Chondrocyte (in vitro differentiated cells): Measurements from ENCODE around the gene MYCBPAP. TPM values are rescaled to one million over a fixed set of nuclear protein-coding genes. Genes with fewer than 3 reads are reported as not detected.

Experiments used
- DNase-seq: peaks from one replicate; pipeline ENCODE4 v3.0.0; 2021; ENCODE audit warnings: mixed read lengths, low spot score
- H3K27ac Mint-ChIP-seq: one replicate; pipeline ENCODE4 v1.8.0; 2021; ENCODE audit warnings: mild to moderate bottlenecking, moderate library complexity, mixed read lengths; ENCODE audit not compliant: unreplicated experiment
- H3K27me3 Mint-ChIP-seq: 2 replicates; pipeline ENCODE4 v1.8.0; 2021; ENCODE audit warnings: low read depth, mixed read lengths
- H3K36me3 Mint-ChIP-seq: 2 replicates; pipeline ENCODE4 v1.8.0; 2021; ENCODE audit warnings: low read depth, mixed read lengths
- H3K4me1 Mint-ChIP-seq: 2 replicates; pipeline ENCODE4 v1.8.0; 2021; ENCODE audit warnings: low read depth, mild to moderate bottlenecking, mixed read lengths
- H3K4me3 Mint-ChIP-seq: one replicate; pipeline ENCODE4 v1.8.0; 2021; ENCODE audit warnings: mild to moderate bottlenecking, moderate library complexity, mixed read lengths; ENCODE audit not compliant: unreplicated experiment
- H3K9me3 Mint-ChIP-seq: 2 replicates; pipeline ENCODE4 v1.8.0; 2021; ENCODE audit warnings: low read depth, mixed read lengths
- total RNA-seq: library from RNA; stranded (reverse); gene quantifications from 3 replicates; pipeline ENCODE4 v1.2.1, GENCODE V29; 2021
- TF ChIP-seq, protein P1 (sequence below): fragments of 200-600 bp; sonication (generic); IDR thresholded peaks from 2 replicates; pipeline ENCODE4 v1.5.0; 2021; ENCODE audit warnings: antibody characterized with exemption, mild to moderate bottlenecking, moderate library complexity

MYCBPAP gene
- total RNA-seq, 1 donor from 2014 or later = 0.99 TPM

DNA sequence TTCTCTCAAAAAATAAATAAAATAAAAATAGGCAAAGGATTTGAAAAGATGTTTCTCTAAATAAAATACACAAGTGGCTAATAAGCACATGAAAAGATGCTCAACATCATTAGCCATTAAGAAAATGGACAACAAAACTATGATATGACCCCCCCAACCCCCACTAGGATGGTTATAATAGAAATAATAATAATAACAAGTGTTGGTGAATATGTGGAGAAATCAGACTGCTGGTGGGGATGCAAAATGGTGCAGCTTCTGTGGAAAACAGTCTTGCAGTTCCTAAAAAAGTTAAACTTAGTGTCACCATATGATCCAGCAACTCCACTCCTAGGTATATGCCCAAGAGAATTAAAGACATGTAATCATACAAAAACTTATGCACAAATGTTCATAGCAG lies 9.0 kb upstream of the MYCBPAP start:
- TF ChIP-seq, protein P1, sequence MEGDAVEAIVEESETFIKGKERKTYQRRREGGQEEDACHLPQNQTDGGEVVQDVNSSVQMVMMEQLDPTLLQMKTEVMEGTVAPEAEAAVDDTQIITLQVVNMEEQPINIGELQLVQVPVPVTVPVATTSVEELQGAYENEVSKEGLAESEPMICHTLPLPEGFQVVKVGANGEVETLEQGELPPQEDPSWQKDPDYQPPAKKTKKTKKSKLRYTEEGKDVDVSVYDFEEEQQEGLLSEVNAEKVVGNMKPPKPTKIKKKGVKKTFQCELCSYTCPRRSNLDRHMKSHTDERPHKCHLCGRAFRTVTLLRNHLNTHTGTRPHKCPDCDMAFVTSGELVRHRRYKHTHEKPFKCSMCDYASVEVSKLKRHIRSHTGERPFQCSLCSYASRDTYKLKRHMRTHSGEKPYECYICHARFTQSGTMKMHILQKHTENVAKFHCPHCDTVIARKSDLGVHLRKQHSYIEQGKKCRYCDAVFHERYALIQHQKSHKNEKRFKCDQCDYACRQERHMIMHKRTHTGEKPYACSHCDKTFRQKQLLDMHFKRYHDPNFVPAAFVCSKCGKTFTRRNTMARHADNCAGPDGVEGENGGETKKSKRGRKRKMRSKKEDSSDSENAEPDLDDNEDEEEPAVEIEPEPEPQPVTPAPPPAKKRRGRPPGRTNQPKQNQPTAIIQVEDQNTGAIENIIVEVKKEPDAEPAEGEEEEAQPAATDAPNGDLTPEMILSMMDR = no peak
- H3K27ac Mint-ChIP-seq = no peak overlapping the region

DNA sequence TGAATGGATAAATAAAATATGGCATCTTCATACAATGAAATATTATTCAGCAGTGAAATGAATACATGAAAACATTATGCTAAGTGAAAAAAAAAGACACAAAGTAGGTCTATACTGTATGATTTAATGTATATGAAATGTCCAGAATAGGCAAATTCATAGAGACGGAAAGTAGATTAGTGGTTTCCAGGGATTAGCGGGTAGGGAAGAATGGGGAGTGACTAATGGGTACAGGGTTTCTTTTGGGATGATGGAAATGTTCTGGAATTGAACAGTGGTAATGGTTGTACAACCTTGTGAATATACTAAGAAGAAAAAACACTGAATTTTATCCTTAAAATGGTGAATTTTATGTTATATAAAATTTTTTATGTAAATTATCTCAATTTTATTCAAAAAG lies 8.5 kb upstream of the MYCBPAP start:
- Mint-ChIP-seq H3K9me3 (no peaks in the 10 kb centered on the region), H3K4me3 (no peak overlapping the region), H3K27me3 (no peaks in the 10 kb centered on the region), H3K27ac (no peak overlapping the region), H3K4me1 (peaks cover 7% of the 10 kb centered on the region), H3K36me3 (no peaks in the 10 kb centered on the region)
- no peak for DNase-seq
- TF ChIP-seq, protein P1 = no peak

More for the DNA sequence above, 9.0 kb upstream of the MYCBPAP start:
- Mint-ChIP-seq H3K27me3 (no peaks in the 10 kb centered on the region), H3K9me3 (no peaks in the 10 kb centered on the region), H3K4me3 (no peak overlapping the region), H3K4me1 (peaks cover 7% of the 10 kb centered on the region), H3K36me3 (no peaks in the 10 kb centered on the region)
- DNase-seq = no peak

DNA sequence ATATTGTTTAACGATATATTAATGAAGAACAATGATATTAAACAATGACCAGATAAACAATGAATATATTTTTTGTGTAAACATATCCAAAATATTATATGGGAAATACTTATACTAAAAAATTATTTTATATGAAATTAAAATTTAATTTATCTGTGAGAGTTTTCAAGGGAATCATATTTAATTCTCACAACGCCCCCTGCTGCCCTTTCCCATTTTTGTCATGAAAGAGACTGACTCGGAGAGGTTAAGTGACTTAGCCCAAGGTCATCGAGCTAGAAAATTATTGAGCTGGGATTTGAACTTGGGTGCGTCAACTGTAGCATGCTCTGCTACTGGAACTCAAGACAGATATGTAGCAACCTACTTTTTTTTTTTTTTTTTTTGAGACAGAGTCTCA lies 7.2 kb upstream of the MYCBPAP start:
- no peaks in the 10 kb centered on the region for H3K36me3 Mint-ChIP-seq
- H3K4me3 Mint-ChIP-seq = no peak overlapping the region
- TF ChIP-seq, protein P1 = peak; percentile 78
- H3K27ac Mint-ChIP-seq = no peak overlapping the region
- no peaks in the 10 kb centered on the region for H3K27me3 Mint-ChIP-seq
- DNase-seq = no peak
- peaks cover 3% of the 10 kb centered on the region for H3K4me1 Mint-ChIP-seq
- H3K9me3 Mint-ChIP-seq = no peaks in the 10 kb centered on the region

DNA sequence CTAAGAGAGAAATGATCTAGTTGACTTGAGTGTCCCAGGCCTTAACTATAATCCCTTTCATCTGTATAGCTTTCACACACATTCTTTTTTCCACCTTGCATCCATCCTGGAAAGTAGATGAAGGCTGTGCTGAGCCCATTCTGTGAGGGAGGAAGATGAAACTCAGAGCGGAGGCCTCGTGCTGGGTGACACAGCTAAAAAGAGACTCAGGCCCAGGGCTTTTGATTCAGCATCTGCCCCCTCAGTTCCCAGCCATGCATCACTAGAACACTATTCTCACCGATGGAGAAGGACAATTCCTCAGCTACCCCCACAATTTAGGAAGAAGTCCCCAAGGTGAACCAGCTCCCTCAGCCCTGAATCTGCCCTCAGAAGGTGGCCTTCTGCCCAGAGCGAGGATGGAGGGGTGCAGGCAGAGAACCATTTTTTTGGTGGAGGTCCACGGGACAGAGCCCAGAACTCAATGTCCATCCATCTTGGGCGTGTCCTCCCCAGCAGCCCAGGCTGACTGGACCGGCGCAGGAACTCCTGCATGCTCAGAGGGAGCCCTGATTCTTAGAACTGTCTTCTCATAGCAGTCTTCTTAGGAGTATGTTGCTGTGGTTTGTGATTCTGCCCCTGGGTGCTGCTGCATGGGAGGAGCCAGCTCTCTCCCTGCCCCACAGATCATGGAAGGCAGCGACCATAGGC lies 5.8 kb upstream of the MYCBPAP start:
- Mint-ChIP-seq H3K27ac (no peak overlapping the region), H3K4me1 (peaks cover 3% of the 10 kb centered on the region), H3K4me3 (no peak overlapping the region), H3K27me3 (no peaks in the 10 kb centered on the region), H3K36me3 (no peaks in the 10 kb centered on the region), H3K9me3 (no peaks in the 10 kb centered on the region)
- peak; percentile 38 for DNase-seq
- TF ChIP-seq, protein P1 = no peak

DNA sequence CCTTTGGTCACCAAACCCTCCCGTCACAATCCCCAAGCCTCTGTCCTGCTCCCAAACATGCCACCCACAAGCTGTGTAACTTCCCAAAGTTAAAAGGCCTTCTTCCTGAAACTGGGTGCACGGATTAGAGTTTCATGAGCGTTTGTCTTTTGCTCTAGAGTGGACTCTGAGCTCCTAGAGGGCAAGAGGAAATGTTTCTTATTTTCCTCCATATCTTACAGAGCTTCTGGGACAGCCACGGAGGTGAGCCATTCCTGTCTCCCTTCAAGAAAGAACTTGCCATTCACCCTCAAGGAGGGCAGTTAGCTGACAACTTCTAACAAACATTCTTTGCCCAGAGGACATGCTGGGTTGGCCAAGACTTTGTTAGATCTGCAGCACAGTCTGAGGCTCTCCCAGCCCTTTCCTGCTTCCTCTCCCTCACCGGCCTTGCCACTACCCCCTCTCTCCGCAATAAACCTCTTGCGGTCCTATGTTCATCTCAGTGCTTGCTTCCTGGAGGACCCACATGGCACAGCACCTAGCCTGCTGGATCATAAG lies 2.6 kb upstream of the MYCBPAP start:
- Mint-ChIP-seq H3K27me3 (no peaks in the 10 kb centered on the region), H3K27ac (no peak overlapping the region)
- TF ChIP-seq, protein P1 = no peak

More for the DNA sequence above, 2.6 kb upstream of the MYCBPAP start:
- no peaks in the 10 kb centered on the region for H3K36me3 Mint-ChIP-seq
- H3K9me3 Mint-ChIP-seq = no peaks in the 10 kb centered on the region
- H3K4me3 Mint-ChIP-seq = no peak overlapping the region
- DNase-seq = no peak
- peaks cover 16% of the 10 kb centered on the region for H3K4me1 Mint-ChIP-seq
